Measurements from ENCODE around the gene TAOK2.

The TAOK2 gene

DNA sequence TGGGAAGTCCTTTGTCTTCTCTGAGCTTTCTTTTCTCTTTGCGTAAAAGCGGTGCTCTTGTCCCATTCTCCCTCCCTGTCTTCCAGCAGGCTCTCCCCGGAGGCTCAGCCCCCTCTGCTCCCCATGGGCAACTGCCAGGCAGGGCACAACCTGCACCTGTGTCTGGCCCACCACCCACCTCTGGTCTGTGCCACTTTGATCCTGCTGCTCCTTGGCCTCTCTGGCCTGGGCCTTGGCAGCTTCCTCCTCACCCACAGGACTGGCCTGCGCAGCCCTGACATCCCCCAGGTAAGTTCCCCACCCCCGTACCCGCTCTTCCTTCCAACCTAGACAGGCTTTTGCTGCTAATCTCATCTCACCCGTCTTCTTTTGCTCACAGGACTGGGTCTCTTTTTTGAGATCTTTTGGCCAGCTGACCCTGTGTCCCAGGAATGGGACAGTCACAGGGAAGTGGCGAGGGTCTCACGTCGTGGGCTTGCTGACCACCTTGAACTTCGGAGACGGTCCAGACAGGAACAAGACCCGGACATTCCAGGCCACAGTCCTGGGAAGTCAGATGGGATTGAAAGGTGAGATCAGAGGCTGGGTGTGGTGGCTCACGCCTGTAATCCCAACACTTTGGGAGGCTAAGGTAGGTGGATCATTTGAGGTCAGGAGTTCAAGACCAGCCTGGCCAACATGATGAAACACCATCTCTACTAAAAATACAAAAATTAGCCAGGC lies 10.5 kb upstream of the TAOK2 start:
- DNase-seq = no peak

DNA sequence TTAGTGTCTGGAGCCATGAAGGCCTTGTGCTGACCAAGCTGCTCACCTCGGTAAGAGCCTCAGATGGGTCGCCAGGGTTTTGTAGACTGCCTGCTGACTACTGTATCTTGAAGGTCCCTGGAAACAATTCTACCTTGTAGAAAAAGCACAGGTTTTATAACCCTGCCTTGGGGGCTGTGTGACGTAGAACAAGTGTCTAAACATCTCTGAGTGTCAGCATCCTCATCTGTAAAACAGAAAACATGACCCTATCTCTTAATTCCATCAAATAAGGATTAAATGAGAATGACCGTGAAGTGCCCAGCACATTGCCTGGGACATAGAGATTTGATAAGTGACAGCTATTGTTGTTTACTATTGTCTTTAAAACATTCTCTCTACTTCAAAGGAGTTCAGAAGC lies 5.5 kb upstream of the TAOK2 start:
- no peak for DNase-seq

- no peak for DNase-seq
Observed at GRCh38 chr16:29971304-29971703, 2.4 kb upstream of the TAOK2 start.

- no peak for DNase-seq
Observed at GRCh38 chr16:29972500-29972899, 1.2 kb upstream of the TAOK2 start.

GRCh38 chr16:29972992-29973383 lies 680 bp upstream of the TAOK2 start:
- DNase-seq = no peak

- DNase-seq = no peak
Observed at GRCh38 chr16:29974291-29975133, 844 bp downstream of the TAOK2 start.

GRCh38 chr16:29975134-29975538 lies 1.5 kb downstream of the TAOK2 start:
- no peak for DNase-seq

DNA sequence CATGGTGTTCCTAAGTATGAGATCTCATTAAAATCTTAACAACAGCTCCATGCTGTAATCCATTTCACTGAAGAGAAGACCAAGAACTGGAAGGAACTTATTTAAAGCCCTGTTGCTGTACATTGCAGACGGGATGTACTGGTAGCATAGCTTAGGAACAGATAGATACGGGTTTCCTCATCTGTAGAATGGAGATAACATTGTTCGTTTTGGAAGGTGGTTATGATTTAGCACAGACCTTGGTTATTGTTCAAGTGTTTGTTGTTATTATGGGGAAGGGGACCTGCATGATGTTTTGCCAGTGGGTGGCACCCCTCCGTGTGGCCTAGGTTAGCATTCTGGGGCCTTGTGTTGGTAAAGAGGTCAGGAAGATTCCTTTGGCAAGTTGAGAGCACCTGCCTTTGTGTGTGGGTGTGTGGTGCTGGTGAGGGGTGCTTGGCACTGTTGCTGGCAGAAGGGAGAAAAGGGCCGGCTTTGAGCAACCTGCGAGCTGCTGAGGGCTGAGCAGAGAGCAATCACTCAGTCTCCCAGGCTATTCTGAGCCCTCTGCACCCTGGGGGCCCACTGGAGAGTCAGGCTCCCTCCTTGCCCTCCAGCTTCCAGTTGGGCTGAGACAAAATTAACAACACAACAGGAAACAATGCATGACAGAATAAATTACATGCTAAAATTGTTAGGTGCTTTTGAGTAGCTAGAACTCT lies 2.3 kb downstream of the TAOK2 start:
- DNase-seq = no peak

DNA sequence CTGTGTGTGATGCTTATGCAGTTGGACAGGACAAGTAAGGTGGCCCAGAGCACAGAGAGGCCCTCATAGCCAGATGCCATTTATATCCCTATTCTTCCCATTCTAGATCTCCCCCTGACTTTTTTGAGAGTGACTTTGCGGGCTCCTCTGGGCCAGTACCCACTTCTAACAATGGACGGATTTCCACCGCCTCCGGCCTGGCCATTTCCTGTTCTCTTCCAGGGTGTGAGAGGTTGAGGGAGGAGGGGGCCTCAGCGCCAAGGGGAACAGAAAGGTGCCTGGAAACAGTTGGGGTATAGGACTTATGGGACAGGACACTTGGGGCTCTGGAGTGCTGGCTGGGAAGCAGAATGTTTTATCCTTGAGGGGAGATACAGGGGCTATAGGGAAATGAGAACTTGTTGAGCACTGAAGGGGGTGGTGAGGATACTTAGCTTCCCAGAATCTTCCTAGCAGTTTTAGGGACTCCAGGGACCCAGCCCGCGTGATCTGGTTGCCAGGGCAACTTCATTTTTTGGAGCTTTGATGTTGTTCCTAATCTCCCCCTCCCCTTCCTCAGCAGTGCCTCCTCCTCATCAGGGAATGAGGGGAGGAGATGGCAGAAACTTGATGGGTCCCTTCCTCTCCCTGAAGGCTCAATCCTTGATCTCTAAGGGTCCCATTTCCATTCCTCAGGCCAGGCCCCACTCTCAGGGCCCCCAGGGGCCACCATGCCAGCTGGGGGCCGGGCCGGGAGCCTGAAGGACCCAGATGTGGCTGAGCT lies 3.6 kb downstream of the TAOK2 start:
- DNase-seq = no peak

DNA sequence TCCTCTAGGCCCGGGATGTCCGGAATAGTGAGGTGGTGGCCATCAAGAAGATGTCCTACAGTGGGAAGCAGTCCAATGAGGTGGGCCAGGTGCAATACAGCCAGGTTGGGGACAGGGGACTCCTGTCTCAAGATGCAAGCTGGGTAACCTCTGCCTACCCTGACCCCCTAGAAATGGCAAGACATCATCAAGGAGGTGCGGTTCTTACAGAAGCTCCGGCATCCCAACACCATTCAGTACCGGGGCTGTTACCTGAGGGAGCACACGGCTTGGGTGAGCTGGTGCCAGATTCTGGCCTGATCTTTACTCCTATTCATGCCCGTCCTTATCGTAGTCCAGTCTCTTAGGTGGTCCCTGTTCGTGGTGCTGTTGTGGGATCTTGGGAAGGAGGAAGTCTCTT lies 4.4 kb downstream of the TAOK2 start:
- no peak for DNase-seq

GRCh38 chr16:29978564-29979270 lies 5.0 kb downstream of the TAOK2 start:
- no peak for DNase-seq

DNA sequence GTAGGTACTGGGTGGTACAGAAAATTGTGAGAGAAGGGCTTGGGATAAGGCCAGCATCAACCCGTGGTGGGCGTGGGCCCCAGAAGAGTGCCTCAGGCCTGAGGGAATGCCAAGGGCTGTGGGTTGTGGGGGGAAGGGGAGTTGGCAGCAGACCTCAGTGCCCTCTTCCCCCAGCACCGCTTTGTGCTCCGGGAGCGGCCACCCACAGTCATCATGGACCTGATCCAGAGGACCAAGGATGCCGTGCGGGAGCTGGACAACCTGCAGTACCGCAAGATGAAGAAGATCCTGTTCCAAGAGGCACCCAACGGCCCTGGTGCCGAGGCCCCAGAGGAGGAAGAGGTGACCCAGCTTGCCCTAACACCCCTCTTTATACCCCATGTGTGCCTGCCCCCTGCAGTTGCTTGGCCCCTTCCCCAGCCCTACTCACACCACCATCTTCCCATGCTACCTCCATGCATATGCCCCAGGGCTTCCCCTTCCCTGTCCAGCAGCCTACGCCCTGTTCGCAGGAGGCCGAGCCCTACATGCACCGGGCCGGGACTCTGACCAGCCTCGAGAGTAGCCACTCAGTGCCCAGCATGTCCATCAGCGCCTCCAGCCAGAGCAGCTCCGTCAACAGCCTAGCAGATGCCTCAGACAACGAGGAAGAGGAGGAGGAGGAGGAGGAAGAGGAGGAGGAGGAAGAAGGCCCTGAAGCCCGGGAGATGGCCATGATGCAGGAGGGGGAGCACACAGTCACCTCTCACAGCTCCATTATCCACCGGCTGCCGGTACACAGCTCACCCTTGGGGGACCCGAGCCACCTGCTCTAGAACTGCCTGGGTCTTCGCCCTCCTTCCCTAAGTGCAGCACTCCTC lies 9.1 kb downstream of the TAOK2 start:
- DNase-seq = no peak

DNA sequence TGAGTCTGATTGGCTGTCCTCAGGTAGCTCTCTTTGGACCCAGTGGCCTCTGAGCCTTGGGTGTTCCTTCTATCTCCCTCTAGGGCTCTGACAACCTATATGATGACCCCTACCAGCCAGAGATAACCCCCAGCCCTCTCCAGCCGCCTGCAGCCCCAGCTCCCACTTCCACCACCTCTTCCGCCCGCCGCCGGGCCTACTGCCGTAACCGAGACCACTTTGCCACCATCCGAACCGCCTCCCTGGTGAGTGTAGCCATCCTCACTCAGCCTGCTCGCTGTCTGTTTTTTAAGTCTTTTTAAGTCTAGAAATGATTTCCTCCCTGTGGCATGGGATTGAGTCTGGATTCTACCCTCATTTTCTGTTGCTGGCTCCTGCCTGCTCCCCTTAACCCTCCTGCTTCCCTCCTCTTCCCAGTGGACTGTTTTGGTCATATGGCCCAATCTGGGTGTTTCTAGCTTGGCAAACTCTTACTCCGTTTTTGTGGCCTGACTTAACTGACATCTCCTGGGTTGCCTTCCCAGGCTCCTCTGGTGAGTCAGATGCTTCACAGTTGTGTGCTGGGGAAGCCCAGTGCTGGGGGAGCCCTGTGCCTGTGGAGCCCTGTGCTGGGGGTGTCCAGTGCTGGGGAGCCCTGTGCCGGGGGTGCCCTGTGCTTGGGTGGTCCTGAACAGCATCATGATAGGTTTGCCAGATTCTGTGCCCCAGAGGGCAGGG lies 9.9 kb downstream of the TAOK2 start:
- DNase-seq = no peak

DNA sequence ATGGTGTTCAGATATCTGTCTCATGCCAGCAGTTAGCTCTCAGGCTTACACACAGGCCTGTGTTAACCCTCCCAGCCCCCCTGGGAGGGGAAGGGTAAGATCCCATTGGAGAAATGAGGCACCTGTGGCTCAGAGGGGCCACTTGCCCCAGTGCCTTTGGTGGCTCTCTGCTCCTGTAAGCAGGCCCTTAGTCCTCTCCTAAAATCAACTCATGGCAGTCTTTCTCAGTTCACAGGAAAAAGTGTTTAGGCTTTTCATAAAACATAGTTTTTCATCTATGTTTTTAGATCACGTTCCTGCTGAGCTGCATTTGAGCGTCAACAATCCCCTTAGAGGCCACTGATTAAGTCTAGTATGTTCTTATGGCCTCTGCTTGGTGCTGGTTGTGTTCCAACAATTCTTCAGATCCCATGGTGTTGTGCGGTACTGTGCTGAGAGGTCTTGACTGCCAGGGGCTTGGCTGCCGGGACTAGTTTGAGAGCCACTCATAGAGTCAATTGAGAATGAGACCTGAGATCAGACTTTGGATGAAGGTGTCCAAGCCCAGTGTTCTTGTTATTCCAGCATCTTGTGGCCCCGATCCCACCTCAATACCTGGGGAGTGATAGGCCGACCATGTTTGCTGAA lies 10.6 kb downstream of the TAOK2 start:
- DNase-seq = no peak

DNA sequence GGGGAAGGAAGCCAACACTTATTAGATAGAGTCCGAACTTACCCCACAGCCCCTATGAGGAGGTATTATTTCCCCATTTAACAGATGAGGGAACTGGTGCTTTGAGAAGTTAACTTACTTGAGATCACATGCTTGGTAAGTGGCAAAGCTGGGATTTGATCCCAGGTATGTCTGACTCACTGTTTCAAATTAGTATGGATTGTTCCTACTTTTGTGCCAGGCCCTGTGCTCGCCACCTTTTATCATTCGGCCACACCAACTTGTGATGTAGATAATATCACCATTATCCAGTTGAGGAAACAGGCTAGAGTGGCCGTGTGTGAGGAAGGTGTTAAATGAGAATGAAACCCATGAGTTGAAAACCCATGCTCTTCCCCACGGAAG lies 11.1 kb downstream of the TAOK2 start:
- DNase-seq = no peak

GRCh38 chr16:29985271-29985811 lies 11.7 kb downstream of the TAOK2 start:
- no peak for DNase-seq

GRCh38 chr16:29986231-29986630 lies 12.6 kb downstream of the TAOK2 start:
- no peak for DNase-seq

DNA sequence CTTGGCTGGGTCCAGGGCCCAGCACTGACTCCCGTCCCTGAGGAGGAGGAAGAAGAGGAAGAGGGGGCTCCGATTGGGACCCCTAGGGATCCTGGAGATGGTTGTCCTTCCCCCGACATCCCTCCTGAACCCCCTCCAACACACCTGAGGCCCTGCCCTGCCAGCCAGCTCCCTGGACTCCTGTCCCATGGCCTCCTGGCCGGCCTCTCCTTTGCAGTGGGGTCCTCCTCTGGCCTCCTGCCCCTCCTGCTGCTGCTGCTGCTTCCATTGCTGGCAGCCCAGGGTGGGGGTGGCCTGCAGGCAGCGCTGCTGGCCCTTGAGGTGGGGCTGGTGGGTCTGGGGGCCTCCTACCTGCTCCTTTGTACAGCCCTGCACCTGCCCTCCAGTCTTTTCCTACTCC lies 13.3 kb downstream of the TAOK2 start:
- no peak for DNase-seq

DNA sequence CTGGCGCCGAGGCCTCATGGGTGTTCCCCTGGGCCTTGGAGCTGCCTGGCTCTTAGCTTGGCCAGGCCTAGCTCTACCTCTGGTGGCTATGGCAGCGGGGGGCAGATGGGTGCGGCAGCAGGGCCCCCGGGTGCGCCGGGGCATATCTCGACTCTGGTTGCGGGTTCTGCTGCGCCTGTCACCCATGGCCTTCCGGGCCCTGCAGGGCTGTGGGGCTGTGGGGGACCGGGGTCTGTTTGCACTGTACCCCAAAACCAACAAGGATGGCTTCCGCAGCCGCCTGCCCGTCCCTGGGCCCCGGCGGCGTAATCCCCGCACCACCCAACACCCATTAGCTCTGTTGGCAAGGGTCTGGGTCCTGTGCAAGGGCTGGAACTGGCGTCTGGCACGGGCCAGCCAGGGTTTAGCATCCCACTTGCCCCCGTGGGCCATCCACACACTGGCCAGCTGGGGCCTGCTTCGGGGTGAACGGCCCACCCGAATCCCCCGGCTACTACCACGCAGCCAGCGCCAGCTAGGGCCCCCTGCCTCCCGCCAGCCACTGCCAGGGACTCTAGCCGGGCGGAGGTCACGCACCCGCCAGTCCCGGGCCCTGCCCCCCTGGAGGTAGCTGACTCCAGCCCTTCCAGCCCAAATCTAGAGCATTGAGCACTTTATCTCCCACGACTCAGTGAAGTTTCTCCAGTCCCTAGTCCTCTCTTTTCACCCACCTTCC lies 13.9 kb downstream of the TAOK2 start:
- no peak for DNase-seq

Measured in GF-D8 (cell line).